HG03280 (cell line): Measurements from ENCODE around the gene ZNF383.
"Not testable (repeated sequence)": the region's sequence is repeated elsewhere in the genome, so short reads cannot be mapped to it uniquely, and the experiment has no call there.

Source experiments
- ATAC-seq: cut with Tn5 transposase; IDR thresholded peaks from one replicate; pipeline ENCODE4 v1.9.1; 2021; ENCODE audit warnings: mild to moderate bottlenecking, moderate library complexity; ENCODE audit not compliant: unreplicated experiment

ZNF383 gene

GRCh38 chr19:37217775-37218591 is at the start of gene ZNF383:
Gene ZNF383 (plus strand): TSS chr19:37218214. CDS start chr19:37230454, 12,240 bp downstream.
- ATAC-seq, result peak; percentile 90

GRCh38 chr19:37172368-37173366 is 45.3 kb upstream of the ZNF383 start, which contains the start of gene ZNF585A:
Gene ZNF585A (minus strand): TSS chr19:37172695. CDS start chr19:37169910, 2,785 bp downstream.
- peak; percentile 99 for ATAC-seq

DNA sequence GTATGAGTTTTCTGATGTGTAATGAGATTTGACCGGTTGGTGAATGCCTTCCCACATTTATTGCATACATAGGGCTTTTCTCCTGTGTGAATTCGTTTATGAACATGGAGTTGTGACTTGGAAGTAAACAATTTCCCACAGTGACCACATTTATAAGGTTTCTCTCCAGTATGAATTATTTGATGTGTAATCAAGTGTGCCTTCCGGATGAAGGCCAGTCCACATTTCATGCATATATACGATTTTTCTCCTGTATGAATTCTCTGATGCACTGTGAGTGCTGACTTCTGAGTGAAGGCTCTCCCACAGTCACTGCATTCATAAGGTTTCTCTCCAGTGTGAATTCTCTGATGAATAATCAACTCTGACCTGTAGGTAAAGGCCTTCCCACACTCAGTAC is 31.9 kb upstream of the ZNF383 start:
- not testable (repeated sequence) for ATAC-seq

DNA sequence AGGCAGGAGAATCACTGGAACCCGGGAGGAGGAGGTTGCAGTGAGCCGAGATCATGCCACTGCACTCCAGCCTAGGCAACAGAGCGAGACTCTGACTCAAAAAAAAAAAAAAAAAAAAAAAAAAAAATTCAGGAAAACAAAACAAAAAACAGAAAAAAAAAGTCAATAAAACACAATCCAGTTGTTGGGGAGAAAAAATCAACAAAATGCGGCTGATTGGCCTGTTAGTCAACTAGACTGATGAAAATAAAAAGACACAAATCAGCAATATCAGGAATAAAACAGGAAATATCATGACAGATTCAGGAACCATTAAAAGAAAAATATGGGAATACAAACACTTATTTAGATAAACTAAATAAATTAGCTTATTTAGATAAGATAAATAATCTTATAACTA is 22.8 kb upstream of the ZNF383 start:
- not testable (repeated sequence) for ATAC-seq

DNA sequence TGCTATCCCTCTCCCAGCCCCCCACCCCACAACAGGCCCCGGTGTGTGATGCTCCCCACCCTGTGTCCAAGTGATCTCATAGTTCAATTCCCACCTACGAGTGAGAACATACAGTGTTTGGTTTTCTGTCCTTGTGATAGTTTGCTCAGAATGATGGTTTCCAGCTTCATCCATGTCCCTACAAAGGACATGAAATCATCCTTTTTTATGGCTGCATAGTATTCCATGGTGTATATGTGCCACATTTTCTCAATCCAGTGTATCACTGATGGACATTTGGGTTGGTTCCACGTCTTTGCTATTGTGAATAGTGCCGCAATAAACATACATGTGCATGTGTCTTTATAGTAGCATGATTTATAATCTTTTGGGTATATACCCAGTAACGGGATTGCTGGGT is 20.9 kb upstream of the ZNF383 start:
- ATAC-seq, result not testable (repeated sequence)

DNA sequence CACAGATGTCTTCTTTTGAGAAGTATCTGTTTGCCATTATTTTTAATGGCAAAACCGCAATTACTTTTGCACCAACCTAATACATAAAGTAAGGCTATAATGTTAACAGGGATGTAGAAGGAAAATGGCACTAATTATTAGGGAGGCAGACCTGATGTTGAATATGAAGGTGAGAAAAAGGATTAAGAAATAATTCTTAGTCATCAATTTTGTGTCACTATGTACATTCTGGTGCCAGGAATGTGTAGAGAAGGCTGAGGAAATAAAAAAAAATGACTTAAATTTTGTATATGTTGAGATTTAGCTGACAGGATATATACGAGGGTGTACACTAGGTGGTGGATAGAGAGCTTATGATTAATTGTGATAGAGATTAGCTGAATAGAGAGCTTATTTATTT is 20.2 kb upstream of the ZNF383 start:
- ATAC-seq, result no peak

DNA sequence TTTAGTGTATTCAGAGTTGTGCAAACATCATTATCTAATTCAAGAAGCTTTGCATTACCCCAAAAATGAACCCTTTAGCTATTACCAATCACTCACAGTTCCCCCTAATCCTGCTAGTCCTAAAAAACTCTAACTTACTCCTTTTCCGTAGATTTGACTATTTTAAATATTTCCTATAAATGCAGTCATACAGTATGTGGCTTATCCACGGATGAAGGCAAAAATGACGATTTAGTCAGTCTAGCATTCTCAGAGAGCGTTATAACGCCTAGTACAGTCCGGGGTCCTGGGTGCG is 587 bp upstream of the ZNF383 start:
- ATAC-seq, result no peak

DNA sequence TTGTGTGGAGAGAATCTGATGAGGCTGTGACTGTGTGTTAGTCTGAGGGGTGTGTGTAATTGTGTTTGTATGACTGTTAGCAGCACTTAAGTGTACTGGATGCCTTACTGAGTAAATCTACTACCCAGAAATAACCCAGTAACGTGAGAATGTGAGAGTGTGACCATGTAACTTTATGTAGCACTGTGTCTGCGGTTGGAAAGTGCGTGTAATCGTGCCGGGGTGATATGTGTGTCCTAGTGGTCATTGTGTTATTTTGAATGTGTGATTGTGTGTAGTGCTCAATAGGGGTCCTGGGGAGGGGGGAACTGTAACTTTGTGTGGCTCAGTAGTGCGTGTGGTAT is 550 bp downstream of the ZNF383 start:
- ATAC-seq, result no peak

DNA sequence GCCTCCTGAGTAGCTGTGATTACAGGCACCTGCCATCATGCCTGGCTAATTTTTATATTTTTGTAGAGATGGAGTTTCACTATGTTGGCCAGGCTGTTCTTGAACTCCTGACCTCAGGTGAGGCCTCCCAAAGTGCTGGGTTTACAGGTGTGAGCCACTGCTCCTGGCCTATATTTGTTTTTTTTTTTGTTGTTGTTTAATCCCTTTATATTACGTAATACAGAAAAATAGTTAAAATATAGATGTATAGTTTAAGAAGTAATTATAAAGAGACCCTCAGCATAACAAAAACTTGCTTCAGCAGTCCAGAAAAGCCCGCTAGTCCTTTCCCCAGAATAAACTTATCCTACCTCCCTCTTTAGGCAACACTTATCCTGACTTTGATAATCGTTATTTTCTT is 2.4 kb downstream of the ZNF383 start:
- no peak for ATAC-seq

DNA sequence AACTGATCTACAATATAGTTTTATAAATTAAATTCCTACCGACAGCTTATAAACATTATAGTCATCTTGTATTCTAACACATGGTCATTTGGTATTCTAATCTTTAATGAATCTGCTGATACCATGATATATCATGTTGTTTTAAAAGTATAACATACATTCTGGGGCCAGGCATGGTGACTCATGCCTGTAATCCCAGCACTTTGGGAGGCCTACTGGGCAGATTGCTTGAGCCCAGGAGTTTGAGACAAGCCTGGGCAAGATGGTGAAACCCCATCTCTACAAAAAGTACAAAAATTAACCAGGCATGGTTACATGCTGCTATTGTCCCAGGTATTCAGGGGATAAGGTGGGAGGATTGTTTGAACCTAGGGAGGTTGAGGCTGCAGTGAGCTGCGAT is 3.1 kb downstream of the ZNF383 start:
- ATAC-seq, result no peak

DNA sequence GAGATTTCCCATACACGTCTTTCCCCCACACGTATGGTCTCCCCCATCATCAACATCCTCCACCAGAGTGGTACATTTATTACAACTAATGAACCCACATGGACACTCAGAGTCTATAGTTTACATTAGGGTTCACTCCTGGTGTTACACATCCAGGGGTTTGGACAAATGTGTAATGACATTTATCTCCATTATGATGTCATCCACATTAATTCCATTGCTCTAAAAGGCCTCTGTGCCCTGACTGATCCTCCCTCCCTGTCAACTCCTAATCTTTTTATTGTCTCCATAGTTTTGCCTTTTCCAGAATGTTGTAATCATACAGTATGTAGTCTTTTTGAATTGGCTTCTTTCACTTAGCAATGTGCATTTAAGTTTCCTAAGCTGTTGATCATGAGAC is 8.2 kb downstream of the ZNF383 start:
- ATAC-seq, result no peak

DNA sequence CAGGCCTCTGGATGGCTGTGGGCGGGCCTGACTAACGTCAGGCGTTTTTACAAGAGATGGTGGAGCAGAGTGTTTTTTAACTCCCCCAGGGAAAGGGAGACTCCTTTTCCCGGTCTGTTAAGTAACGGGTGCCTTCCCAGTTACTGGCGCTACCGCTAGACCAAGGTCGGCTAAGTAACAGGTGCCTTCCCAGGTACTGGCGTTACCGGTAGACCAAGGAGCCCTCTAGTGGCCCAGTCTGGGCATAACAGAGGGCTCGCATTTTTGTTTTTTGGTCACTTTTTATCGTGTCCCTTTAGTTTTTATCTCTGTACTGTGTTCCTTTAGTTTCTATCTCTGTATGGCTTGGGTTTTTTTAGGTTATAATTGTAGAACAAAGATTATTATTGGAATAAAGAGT is 10.0 kb downstream of the ZNF383 start:
- no peak for ATAC-seq

- ATAC-seq, result no peak
Measured at GRCh38 chr19:37243206-37243632, 25.2 kb downstream of the ZNF383 start.

DNA sequence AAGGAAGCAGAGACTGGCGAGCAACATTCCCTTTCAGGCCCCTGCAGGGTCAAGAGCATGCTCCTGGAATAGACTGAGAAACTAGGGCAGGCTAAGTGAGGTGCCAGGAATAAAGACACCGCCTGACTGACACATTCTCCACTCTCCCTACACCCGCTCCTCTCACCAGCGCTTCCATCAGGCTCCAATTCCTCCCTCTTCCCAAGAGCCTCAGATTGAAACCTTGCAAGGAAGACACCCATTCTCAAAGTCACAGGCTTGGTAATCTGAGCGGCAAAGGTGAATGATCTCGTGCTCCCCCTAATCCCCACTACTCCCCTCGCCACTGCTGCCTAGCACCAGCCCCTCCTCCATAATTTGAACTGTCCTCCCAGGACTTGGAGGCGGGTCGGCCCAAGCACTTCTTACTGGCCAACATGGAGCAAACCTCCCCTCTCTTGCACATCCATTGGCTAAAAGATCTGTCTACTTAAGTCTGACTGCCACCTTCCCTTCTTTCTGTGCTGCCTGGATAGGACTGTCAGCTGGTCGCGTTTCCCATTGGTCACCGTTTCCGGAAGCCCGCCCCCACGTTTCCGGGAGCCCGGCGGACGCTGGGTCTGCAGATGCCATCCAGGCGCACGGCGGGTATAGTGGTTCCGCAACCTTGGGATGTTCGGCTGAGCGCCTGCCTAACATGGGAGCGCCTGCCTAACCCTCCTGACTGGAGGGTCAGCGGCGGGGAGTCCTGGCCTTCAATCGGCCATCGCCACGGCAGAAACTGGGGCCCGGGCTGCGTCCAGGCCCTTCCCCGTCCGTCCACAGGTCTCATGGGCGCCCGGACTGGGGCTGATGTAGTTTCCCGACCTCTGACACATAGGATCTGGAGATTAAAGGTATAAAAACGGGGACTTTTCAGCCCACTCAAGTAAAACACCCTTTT is 33.6 kb downstream of the ZNF383 start:
- no peak for ATAC-seq

DNA sequence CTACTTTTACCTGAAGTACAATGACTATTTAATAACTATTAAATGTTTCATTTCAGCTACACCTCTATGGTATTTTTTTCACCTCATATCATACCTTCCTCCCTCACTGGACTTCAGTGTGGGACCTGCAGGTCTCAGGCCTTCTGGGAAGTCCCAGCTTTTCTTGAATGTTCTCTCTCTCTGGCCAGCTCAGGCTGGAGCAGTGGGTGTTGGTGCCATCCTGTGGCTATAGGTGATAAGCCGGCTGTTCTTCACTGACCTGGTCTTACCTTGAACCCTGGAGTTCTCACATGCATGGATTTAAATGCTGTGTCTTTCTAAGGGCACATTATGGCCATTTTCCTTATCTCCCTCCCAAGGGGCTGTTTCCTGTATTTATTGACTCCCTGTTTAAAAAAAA is 45.0 kb downstream of the ZNF383 start:
- ATAC-seq, result not testable (repeated sequence)

GRCh38 chr19:37267005-37267404 is 49.0 kb downstream of the ZNF383 start:
- not testable (repeated sequence) for ATAC-seq

DNA sequence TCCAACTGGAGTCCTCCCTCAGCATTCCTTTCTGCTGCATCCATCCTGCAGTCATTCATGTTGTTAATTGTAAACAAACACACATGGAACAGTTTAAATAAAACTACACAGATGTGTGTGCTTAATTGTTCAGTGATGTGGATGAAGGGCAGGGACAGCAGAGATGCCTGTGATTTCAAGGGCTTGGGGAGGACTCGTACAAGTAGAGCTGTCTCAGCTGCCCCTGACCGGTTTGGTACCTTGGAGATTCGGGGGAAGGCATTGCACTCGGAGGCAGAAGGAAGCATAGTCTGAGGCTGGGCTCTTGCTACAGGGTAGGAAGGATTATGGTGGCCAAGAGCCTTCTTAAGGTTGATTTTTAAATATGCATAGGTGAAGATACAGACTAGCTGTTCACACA is 49.7 kb downstream of the ZNF383 start:
- not testable (repeated sequence) for ATAC-seq

GRCh38 chr19:37280656-37281055 is 62.6 kb downstream of the ZNF383 start:
- ATAC-seq, result not testable (repeated sequence)

DNA sequence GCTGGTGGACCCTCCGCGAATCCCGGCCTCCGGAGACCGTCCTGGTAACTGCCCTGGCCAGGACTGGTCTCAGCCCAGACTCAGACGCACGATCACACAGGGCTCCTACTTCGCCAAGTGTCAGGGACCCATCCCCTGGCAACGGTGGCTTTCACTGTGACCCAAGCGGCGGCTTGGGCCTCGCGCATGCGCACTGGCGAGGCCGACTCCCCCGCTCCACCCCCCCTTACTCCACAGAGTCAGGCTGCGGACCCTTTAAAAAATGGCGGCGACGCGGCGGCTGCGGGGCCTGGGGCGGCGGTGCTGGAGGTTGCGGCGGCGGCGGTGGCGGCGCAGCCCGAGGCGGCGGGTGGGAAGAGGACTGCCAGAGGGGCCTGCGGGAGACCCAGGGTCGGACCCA is 66.0 kb downstream of the ZNF383 start:
- not testable (repeated sequence) for ATAC-seq

- not testable (repeated sequence) for ATAC-seq
Measured at GRCh38 chr19:37289229-37289628, 71.2 kb downstream of the ZNF383 start.
